ENCODE data around the gene CHMP2A. TPM values are rescaled to one million over a fixed set of nuclear protein-coding genes. Genes with fewer than 3 reads are reported as not detected.

CHMP2A gene
- total and polyA plus RNA-seq, 2 of the 13 experiments (the other 11 are each of a cell fraction or from before 2014, with no cell fraction given), result 49.7 to 55.0 TPM

- TF ChIP-seq ZNF710 (CRISPR knock-in tag; IDR thresholded peaks at IDR 0.05; ENCODE audit: borderline replicate concordance), result no peak
Measured at GRCh38 chr19:58558623-58559274, 3.8 kb upstream of the CHMP2A start (continued).

GRCh38 chr19:58558066-58558622 is 3.2 kb upstream of the CHMP2A start, which contains the start of gene UBE2M:
UBE2M (minus strand) TSS chr19:58558611; CDS start chr19:58558381, 230 bp downstream.
- H3K4me2 ChIP-seq (ENCODE audit: low read depth, low read length), result peak within 1 kb of the TSS; percentile 95
- H3K79me2 ChIP-seq (ENCODE audit: insufficient read depth, low read length), result peaks cover 34% of the 10 kb centered on the region
- no peaks in the 10 kb centered on the region for H3K9me3 ChIP-seq (ENCODE audit: low read length)
- peaks cover 40% of the 10 kb centered on the region for H3K4me1 ChIP-seq (ENCODE audit: insufficient read depth, low read length)
- BruUV-seq (replicated peaks), result no TSS peak
- peak within 1 kb of the TSS; percentile 96 for H3K27ac ChIP-seq (ENCODE audit: extremely low read length, insufficient read depth, low read length)
- ChIA-PET CTCF (ENCODE audit: low intra/inter-chr PET ratio, low total read pairs) (no interaction called here), POLR2A (interaction anchor here (2.0 to 3.9 kb wide), 6 partner anchors 14 to 47 kb away, joined by 8 to 42 read pairs (median 27); partner anchors contain the start of genes MZF1, SLC27A5, TRIM28 and ZBTB45)
- under 1% methylated on average over 23 of the region's 62 CpGs for WGBS (ENCODE audit: low lambda C conversion rate)
- ATAC-seq (no peak), DNase-seq (ENCODE audit: low spot score) (no peak), FAIRE-seq (no peak)
- peaks cover 8 to 9% of the 10 kb centered on the region in 2 experiments; a peak in 4 of 5 replicates for H3K36me3 ChIP-seq (replicated peaks in 1 of 2; ENCODE audit: control insufficient read depth in 1 of 2, insufficient read depth in 2 of 2, low read length in 2 of 2)
- intact Hi-C loops (cut with micrococcal nuclease; ENCODE audit: unreplicated experiment) (no loop called here), in situ Hi-C loops (cut with HindIII; ENCODE audit: extremely low pct_ligation_motif_present, low pct_unique_long_range_greater_than_20kb) (no loop called here)
- peak within 1 kb of the TSS; percentile 81 to 84 (median 84) for H3K4me3 ChIP-seq (replicated peaks in 1 of 3; ENCODE audit: insufficient read depth in 1 of 3, low read depth in 2 of 3, low read length in 3 of 3)
- no peaks in the 10 kb centered on the region for H3K27me3 ChIP-seq (ENCODE audit: control insufficient read depth in 1 of 2, insufficient read depth in 2 of 2, low read length in 2 of 2)
- no peak within 1 kb of the TSS for H2AFZ ChIP-seq (ENCODE audit: low read length)
- no peaks in the 10 kb centered on the region for H4K20me1 ChIP-seq (ENCODE audit: insufficient read depth, low read length)
- H3K9ac ChIP-seq (ENCODE audit: insufficient read depth, low read depth, low read length), result peak within 1 kb of the TSS; percentile 98
- TF ChIP-seq RERE (CRISPR knock-in tag; IDR thresholded peaks at IDR 0.05; ENCODE audit: low read depth) (no peak), MAZ (IDR thresholded peaks at IDR 0.05; ENCODE audit: borderline replicate concordance, low read depth, low read length) (0 out of 2 replicates have a peak, but pooled peaks have one; percentile 10), MAZ (CRISPR knock-in tag; IDR thresholded peaks at IDR 0.05; ENCODE audit: low read depth) (no peak), KDM4B (CRISPR knock-in tag; IDR thresholded peaks at IDR 0.05) (no peak), ZNF17 (CRISPR knock-in tag; IDR thresholded peaks at IDR 0.05) (no peak), ZNF34 (CRISPR knock-in tag; IDR thresholded peaks at IDR 0.05; ENCODE audit: borderline replicate concordance) (peak; percentile 5; the same call in 1 of the 2 replicates), NR2F2 (IDR thresholded peaks at IDR 0.05; ENCODE audit: borderline replicate concordance, low read depth) (peak; percentile 41; the same call in 1 of the 2 replicates), PHF21A (CRISPR knock-in tag; IDR thresholded peaks at IDR 0.05) (no peak), HCFC1 (IDR thresholded peaks at IDR 0.05; ENCODE audit: low read depth, low read length) (peak; percentile 25; the same call in 1 of the 2 replicates), GATA4 (IDR thresholded peaks at IDR 0.05; ENCODE audit: borderline replicate concordance, low read depth) (no peak), SNAPC5 (CRISPR knock-in tag; IDR thresholded peaks at IDR 0.05; ENCODE audit: borderline replicate concordance) (no peak), HOXD1 (CRISPR knock-in tag; IDR thresholded peaks at IDR 0.05) (no peak), TBP (CRISPR knock-in tag; IDR thresholded peaks at IDR 0.05) (no peak), ATF7-NPFF (CRISPR knock-in tag; IDR thresholded peaks at IDR 0.05; ENCODE audit: low read depth) (no peak; the same call in 1 of the 2 replicates)
